GM12878 (cell line): Measurements from ENCODE around the gene SLC5A8. TPM values are rescaled to one million over a fixed set of nuclear protein-coding genes. Genes with fewer than 3 reads are reported as not detected.

ENCODE experiments used
- ATAC-seq: fragments of 200-7000 bp; cut with Tn5 transposase; 3 replicates; pipeline ENCODE4 v1.9.1; 2020; ENCODE audit warnings: mild to moderate bottlenecking, moderate library complexity
- BruUV-seq: library from RNA; stranded (reverse); fragments of 400-500 nt; replicated peaks from 2 replicates; lab custom pipeline; 2021; lab: Mats Ljungman, UMichigan
- CTCF ChIA-PET: fragments of 300-600 bp; sonication (Branson Sonifier 250); formaldehyde crosslinking; extraction: SDS; loops from one replicate; lab custom pipeline; 2021; ENCODE audit warnings: inconsistent platforms; lab: Yijun Ruan, JAX
- POLR2A ChIA-PET: fragments of 350-600 bp; formaldehyde crosslinking; extraction: SDS; loops from one replicate; lab custom pipeline; 2021; ENCODE audit warnings: inconsistent platforms; lab: Charles Lee
- RAD21 ChIA-PET: fragments of 300-600 bp; sonication (Branson Sonifier 250); formaldehyde crosslinking; loops from one replicate; lab custom pipeline; 2023; ENCODE audit warnings: antibody characterized with exemption; ENCODE audit not compliant: unreplicated experiment; lab: Charles Lee
- SMC1A ChIA-PET: fragments of 300-600 bp; sonication (Branson Sonifier 250); formaldehyde crosslinking; loops from one replicate; lab custom pipeline; 2023; ENCODE audit not compliant: unreplicated experiment, uncharacterized antibody; lab: Charles Lee
- DNase-seq: peaks from one replicate; pipeline ENCODE4 v3.0.0-alpha.2; 2011; ENCODE audit warnings: low read depth, low spot score
- FAIRE-seq: peaks from 3 replicates; lab custom pipeline; 2011; peaks lifted over from hg19 to GRCh38; lab: Jason Lieb, UNC
- H2AFZ ChIP-seq: 2 replicates; pipeline ENCODE4 v1.6.0; 2011; ENCODE audit warnings: low read depth, low read length, control low read depth; ENCODE audit not compliant: control insufficient read depth
- H3K27ac ChIP-seq: 2 replicates; pipeline ENCODE4 v1.5.1; 2011; ENCODE audit warnings: control low read depth; ENCODE audit not compliant: control insufficient read depth, insufficient read depth
- H3K27me3 ChIP-seq, 2 experiments: replicated peaks in 1 of 2; 2 replicates each; pipeline versions ENCODE4 v1.6.0 to v1.6.1; 2011; ENCODE audit warnings: low read length in 1 of 2; ENCODE audit not compliant: control insufficient read depth in 2 of 2, insufficient read depth in 2 of 2
- H3K36me3 ChIP-seq, 2 experiments: 2 replicates each; pipeline ENCODE4 v1.5.1; 2011; ENCODE audit warnings: low read length in 1 of 2; ENCODE audit not compliant: control insufficient read depth in 2 of 2, insufficient read depth in 2 of 2
- H3K4me1 ChIP-seq: 2 replicates; pipeline ENCODE4 v1.6.1; 2011; ENCODE audit warnings: mild to moderate bottlenecking, low read length, moderate library complexity, mixed read lengths; ENCODE audit not compliant: control insufficient read depth, insufficient read depth
- H3K4me2 ChIP-seq: 2 replicates; pipeline ENCODE4 v1.6.0; 2011; ENCODE audit warnings: control low read depth; ENCODE audit not compliant: control insufficient read depth, insufficient read depth
- H3K4me3 ChIP-seq: fragments of 200-600 bp; sonication (generic); 2 replicates; pipeline ENCODE4 v1.5.1; 2016
- H3K79me2 ChIP-seq: 2 replicates; pipeline ENCODE4 v1.6.0; 2011; ENCODE audit warnings: low read length; ENCODE audit not compliant: control insufficient read depth, insufficient read depth
- H3K9ac ChIP-seq: 2 replicates; pipeline ENCODE4 v1.8.0; 2011; ENCODE audit warnings: low read length, control low read depth, mixed read lengths; ENCODE audit not compliant: control insufficient read depth, insufficient read depth
- H3K9me3 ChIP-seq: replicated peaks from 3 replicates; pipeline ENCODE4 v1.5.1; 2011; ENCODE audit warnings: mild to moderate bottlenecking, low read length; ENCODE audit not compliant: control insufficient read depth, insufficient read depth
- H4K20me1 ChIP-seq: 2 replicates; pipeline ENCODE4 v1.6.0; 2011; ENCODE audit not compliant: control insufficient read depth, insufficient read depth
- CEBPB ChIP-seq, 2 experiments: fragments of 150-350 bp in 1 of 2; IDR thresholded peaks; 2 replicates each; pipeline ENCODE4 v1.6.1; 2012 to 2014; ENCODE audit warnings: low read depth in 2 of 2, low read length in 2 of 2, borderline replicate concordance in 1 of 2, inconsistent platforms in 1 of 2
- CREM ChIP-seq: IDR thresholded peaks from 2 replicates; pipeline ENCODE4 v1.6.1; 2014; ENCODE audit warnings: antibody characterized with exemption, low read depth
- HDAC6 ChIP-seq: fragments of 200-600 bp; sonication (generic); IDR thresholded peaks from one replicate; pipeline ENCODE4 v1.8.0; 2017; ENCODE audit warnings: antibody characterized with exemption; ENCODE audit not compliant: unreplicated experiment
- MEF2A ChIP-seq: IDR thresholded peaks from 2 replicates; pipeline ENCODE4 v1.6.1; 2011; ENCODE audit warnings: low read depth, mild to moderate bottlenecking, low read length, moderate library complexity; ENCODE audit not compliant: insufficient read depth
- MEF2B ChIP-seq: fragments of 450-650 bp; IDR thresholded peaks from 2 replicates; pipeline ENCODE4 v1.6.1; 2018; ENCODE audit warnings: mild to moderate bottlenecking, moderate library complexity; ENCODE audit not compliant: partially characterized antibody, poor library complexity, severe bottlenecking
- MXI1 ChIP-seq: fragments of 150-350 bp; IDR thresholded peaks from 2 replicates; pipeline ENCODE4 v1.6.1; 2011; ENCODE audit warnings: low read depth, mild to moderate bottlenecking, inconsistent platforms, low read length, improper control_type of control experiment
- NFYB ChIP-seq: IDR thresholded peaks from 2 replicates; pipeline ENCODE4 v1.6.1; 2011; ENCODE audit warnings: low read depth, mild to moderate bottlenecking, low read length, improper control_type of control experiment, moderate library complexity; ENCODE audit not compliant: insufficient read depth
- NR2C1 ChIP-seq: fragments of 450-650 bp; IDR thresholded peaks from 2 replicates; pipeline ENCODE4 v1.6.1; 2017; ENCODE audit warnings: antibody characterized with exemption, mild to moderate bottlenecking, moderate library complexity
- NRF1 ChIP-seq: conservative IDR thresholded peaks from 2 replicates; pipeline ENCODE4 v1.6.1; 2011; ENCODE audit warnings: mild to moderate bottlenecking, low read depth, low read length, improper control_type of control experiment
- SIN3A ChIP-seq: IDR thresholded peaks from 2 replicates; pipeline ENCODE4 v1.6.1; 2012; ENCODE audit warnings: low read depth, low read length, improper control_type of control experiment
- ZNF24 ChIP-seq: fragments of 450-650 bp; IDR thresholded peaks from 2 replicates; pipeline ENCODE4 v1.6.1; 2017; ENCODE audit warnings: antibody characterized with exemption, mild to moderate bottlenecking
- WGBS: methylation state at CpG from one replicate; pipeline ENCODE4 v1.1.6; 2016; ENCODE audit warnings: low lambda C conversion rate; ENCODE audit not compliant: insufficient replicate concordance, insufficient coverage; ENCODE audit errors: missing lambda C conversion rate; 5-methylcytosine and 5-hydroxymethylcytosine counted together
- in situ Hi-C: fragments of 300-500 bp; cut with MboI; formaldehyde crosslinking; loops from 9 replicates; pipeline ENCODE4 v1.14.3; 2018; ENCODE audit warnings: mixed read lengths
- intact Hi-C: fragments of 100-400 bp; cut with micrococcal nuclease; formaldehyde crosslinking; loops from one replicate; pipeline ENCODE4 v1.14.2; 2022; ENCODE audit not compliant: unreplicated experiment
- polyA plus RNA-seq, 11 experiments: library from polyadenylated mRNA; depleted of rRNA in 4 of 11; unstranded in 6 of 11; stranded (reverse) in 5 of 11; fragments of >200 nt; fragmentation: Nextera tagmentation in 4 of 11; fragmentation: Illumina TruSeq in 1 of 11; extraction: Ambion mirVana in 4 of 11; extraction: Trizol in 1 of 11; gene quantifications; 1 replicate in 1 of 11; 2 replicates in 10 of 11; pipeline versions ENCODE4 v1.2.1 to v1.2.3, GENCODE V29; 2011 to 2016; ENCODE audit warnings: inconsistent platforms in 2 of 11, missing spikeins in 2 of 11, low read depth in 1 of 11
- total RNA-seq, 4 experiments: library from RNA; depleted of rRNA in 3 of 4; stranded (reverse); fragments of >200 nt in 3 of 4; fragmentation: Illumina TruSeq in 1 of 4; extraction: Trizol in 1 of 4; gene quantifications; 2 replicates each; pipeline versions ENCODE4 v1.2.1 to v1.2.3, GENCODE V29; 2013 to 2021
- TF ChIP-seq, protein P1 (sequence below), 3 experiments: IDR thresholded peaks in 2 of 3; conservative IDR thresholded peaks in 1 of 3; 2 replicates each; pipeline ENCODE4 v1.5.1; 2011; ENCODE audit warnings: low read depth in 3 of 3, low read length in 3 of 3, mild to moderate bottlenecking in 3 of 3, control low read depth in 2 of 3, moderate library complexity in 2 of 3, inconsistent platforms in 1 of 3, mixed read lengths in 1 of 3; ENCODE audit not compliant: control insufficient read depth in 2 of 3, insufficient read depth in 1 of 3; ENCODE audit errors: extremely low read depth in 1 of 3
- TF ChIP-seq, protein P2 (sequence below): IDR thresholded peaks from 2 replicates; pipeline ENCODE4 v1.6.1; 2012; ENCODE audit warnings: improper control_type of control experiment, low read depth, low read length; ENCODE audit not compliant: insufficient replicate concordance

The SLC5A8 gene
- total and polyA plus RNA-seq, 10 of the 15 experiments (the other 5 are each of a cell fraction or from before 2014, with no cell fraction given) = not detected

DNA sequence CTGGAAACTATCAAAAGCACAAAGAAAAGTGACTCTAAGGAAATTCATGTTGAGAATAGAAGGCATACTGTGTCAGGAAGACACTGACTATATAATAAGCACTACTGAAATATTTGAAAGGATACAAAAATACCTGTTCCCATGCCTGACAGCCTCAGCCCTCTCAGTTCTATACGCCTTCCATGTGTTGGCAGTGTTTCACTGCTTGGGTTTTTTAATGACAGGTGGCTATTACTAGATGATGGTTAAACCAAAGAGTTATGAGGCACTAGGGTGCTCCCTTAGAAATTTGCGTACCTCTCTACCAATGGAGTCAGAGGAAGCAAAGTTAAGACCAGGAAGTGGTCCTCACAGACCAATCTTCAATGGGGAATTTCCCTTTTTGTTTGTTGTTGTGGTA is 25.6 kb upstream of the SLC5A8 start:
- in situ Hi-C loops (no loop called here), intact Hi-C loops (no loop called here)
- no peak overlapping the region for H3K27ac ChIP-seq
- H3K4me1 ChIP-seq = no peaks in the 10 kb centered on the region
- POLR2A ChIA-PET = no interaction called here
- H3K4me2 ChIP-seq = no peak overlapping the region
- no peaks in the 10 kb centered on the region; a peak in 1 of 4 replicates for H3K27me3 ChIP-seq
- no peak overlapping the region for H3K4me3 ChIP-seq
- FAIRE-seq (no peak), ATAC-seq (no peak), DNase-seq (no peak)
- H3K36me3 ChIP-seq = no peaks in the 10 kb centered on the region
- no peaks in the 10 kb centered on the region for H3K79me2 ChIP-seq
- SMC1A ChIA-PET = no interaction called here
- H3K9me3 ChIP-seq = no peaks in the 10 kb centered on the region
- RAD21 ChIA-PET = no interaction called here
- WGBS = 35% methylated on average over 2 of the region's 2 CpGs
- CTCF ChIA-PET = no interaction called here
- H4K20me1 ChIP-seq = no peaks in the 10 kb centered on the region
- no TSS peak for BruUV-seq
- TF ChIP-seq, protein P1, sequence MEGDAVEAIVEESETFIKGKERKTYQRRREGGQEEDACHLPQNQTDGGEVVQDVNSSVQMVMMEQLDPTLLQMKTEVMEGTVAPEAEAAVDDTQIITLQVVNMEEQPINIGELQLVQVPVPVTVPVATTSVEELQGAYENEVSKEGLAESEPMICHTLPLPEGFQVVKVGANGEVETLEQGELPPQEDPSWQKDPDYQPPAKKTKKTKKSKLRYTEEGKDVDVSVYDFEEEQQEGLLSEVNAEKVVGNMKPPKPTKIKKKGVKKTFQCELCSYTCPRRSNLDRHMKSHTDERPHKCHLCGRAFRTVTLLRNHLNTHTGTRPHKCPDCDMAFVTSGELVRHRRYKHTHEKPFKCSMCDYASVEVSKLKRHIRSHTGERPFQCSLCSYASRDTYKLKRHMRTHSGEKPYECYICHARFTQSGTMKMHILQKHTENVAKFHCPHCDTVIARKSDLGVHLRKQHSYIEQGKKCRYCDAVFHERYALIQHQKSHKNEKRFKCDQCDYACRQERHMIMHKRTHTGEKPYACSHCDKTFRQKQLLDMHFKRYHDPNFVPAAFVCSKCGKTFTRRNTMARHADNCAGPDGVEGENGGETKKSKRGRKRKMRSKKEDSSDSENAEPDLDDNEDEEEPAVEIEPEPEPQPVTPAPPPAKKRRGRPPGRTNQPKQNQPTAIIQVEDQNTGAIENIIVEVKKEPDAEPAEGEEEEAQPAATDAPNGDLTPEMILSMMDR (IDR thresholded peaks at IDR 0.05 in 2 of 3, conservative IDR thresholded peaks at IDR 0.05 in 1 of 3; ENCODE audit: control insufficient read depth in 2 of 3, extremely low read depth in 1 of 3, insufficient read depth in 1 of 3, low read depth in 3 of 3, low read length in 3 of 3) = no peak
- TF ChIP-seq NR2C1 = no peak
- TF ChIP-seq NRF1 = no peak
- no peak for TF ChIP-seq ZNF24
- TF ChIP-seq HDAC6 = no peak
- TF ChIP-seq MXI1 = no peak
- TF ChIP-seq SIN3A = no peak
- no peak for TF ChIP-seq CREM
- TF ChIP-seq NFYB = no peak
- TF ChIP-seq MEF2A = no peak
- TF ChIP-seq, protein P2, sequence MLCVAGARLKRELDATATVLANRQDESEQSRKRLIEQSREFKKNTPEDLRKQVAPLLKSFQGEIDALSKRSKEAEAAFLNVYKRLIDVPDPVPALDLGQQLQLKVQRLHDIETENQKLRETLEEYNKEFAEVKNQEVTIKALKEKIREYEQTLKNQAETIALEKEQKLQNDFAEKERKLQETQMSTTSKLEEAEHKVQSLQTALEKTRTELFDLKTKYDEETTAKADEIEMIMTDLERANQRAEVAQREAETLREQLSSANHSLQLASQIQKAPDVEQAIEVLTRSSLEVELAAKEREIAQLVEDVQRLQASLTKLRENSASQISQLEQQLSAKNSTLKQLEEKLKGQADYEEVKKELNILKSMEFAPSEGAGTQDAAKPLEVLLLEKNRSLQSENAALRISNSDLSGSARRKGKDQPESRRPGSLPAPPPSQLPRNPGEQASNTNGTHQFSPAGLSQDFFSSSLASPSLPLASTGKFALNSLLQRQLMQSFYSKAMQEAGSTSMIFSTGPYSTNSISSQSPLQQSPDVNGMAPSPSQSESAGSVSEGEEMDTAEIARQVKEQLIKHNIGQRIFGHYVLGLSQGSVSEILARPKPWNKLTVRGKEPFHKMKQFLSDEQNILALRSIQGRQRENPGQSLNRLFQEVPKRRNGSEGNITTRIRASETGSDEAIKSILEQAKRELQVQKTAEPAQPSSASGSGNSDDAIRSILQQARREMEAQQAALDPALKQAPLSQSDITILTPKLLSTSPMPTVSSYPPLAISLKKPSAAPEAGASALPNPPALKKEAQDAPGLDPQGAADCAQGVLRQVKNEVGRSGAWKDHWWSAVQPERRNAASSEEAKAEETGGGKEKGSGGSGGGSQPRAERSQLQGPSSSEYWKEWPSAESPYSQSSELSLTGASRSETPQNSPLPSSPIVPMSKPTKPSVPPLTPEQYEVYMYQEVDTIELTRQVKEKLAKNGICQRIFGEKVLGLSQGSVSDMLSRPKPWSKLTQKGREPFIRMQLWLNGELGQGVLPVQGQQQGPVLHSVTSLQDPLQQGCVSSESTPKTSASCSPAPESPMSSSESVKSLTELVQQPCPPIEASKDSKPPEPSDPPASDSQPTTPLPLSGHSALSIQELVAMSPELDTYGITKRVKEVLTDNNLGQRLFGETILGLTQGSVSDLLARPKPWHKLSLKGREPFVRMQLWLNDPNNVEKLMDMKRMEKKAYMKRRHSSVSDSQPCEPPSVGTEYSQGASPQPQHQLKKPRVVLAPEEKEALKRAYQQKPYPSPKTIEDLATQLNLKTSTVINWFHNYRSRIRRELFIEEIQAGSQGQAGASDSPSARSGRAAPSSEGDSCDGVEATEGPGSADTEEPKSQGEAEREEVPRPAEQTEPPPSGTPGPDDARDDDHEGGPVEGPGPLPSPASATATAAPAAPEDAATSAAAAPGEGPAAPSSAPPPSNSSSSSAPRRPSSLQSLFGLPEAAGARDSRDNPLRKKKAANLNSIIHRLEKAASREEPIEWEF = no peak
- no peak for TF ChIP-seq CEBPB (IDR thresholded peaks at IDR 0.05; ENCODE audit: borderline replicate concordance in 1 of 2, low read depth in 2 of 2, low read length in 2 of 2)
- TF ChIP-seq MEF2B = no peak
- H3K9ac ChIP-seq = no peak overlapping the region
- H2AFZ ChIP-seq = no peak overlapping the region
